HEK293 (cell line): ENCODE measurements around the gene MCTP1.

Experiments used
- CTCF ChIP-seq: fragments of 450-650 bp; formaldehyde crosslinking; IDR thresholded peaks from 2 replicates; pipeline ENCODE4 v1.5.1; 2016; ENCODE audit warnings: missing biosample characterization, missing genetic modification characterization
- GLIS2 ChIP-seq: fragments of 450-650 bp; formaldehyde crosslinking; IDR thresholded peaks from 2 replicates; pipeline ENCODE4 v1.5.1; 2016; ENCODE audit warnings: missing biosample characterization, missing genetic modification characterization
- REST ChIP-seq: fragments of 450-650 bp; formaldehyde crosslinking; IDR thresholded peaks from 2 replicates; pipeline ENCODE4 v1.5.1; 2016; ENCODE audit warnings: missing biosample characterization, missing genetic modification characterization
- SP7 ChIP-seq: fragments of 450-650 bp; formaldehyde crosslinking; IDR thresholded peaks from 2 replicates; pipeline ENCODE4 v1.5.1; 2016; ENCODE audit warnings: missing biosample characterization, missing genetic modification characterization
- WT1 ChIP-seq: fragments of 450-650 bp; formaldehyde crosslinking; IDR thresholded peaks from 2 replicates; pipeline ENCODE4 v1.5.1; 2016; ENCODE audit warnings: missing biosample characterization, missing genetic modification characterization
- ZBTB8A ChIP-seq: fragments of 450-650 bp; formaldehyde crosslinking; IDR thresholded peaks from 2 replicates; pipeline ENCODE4 v1.5.1; 2016; ENCODE audit warnings: missing biosample characterization, missing genetic modification characterization
- ZNF138 ChIP-seq: fragments of 450-650 bp; formaldehyde crosslinking; IDR thresholded peaks from 2 replicates; pipeline ENCODE4 v1.5.1; 2016; ENCODE audit warnings: missing biosample characterization, missing genetic modification characterization, borderline replicate concordance
- ZNF423 ChIP-seq: fragments of 450-650 bp; formaldehyde crosslinking; IDR thresholded peaks from 2 replicates; pipeline ENCODE4 v1.5.1; 2016; ENCODE audit warnings: missing biosample characterization, missing genetic modification characterization
- TF ChIP-seq, protein P1 (sequence below): fragments of 450-650 bp; formaldehyde crosslinking; IDR thresholded peaks from 2 replicates; pipeline ENCODE4 v1.5.1; 2016; ENCODE audit warnings: missing biosample characterization, missing genetic modification characterization
- TF ChIP-seq, protein P2 (sequence below): fragments of 450-650 bp; formaldehyde crosslinking; IDR thresholded peaks from 2 replicates; pipeline ENCODE4 v1.5.1; 2016; ENCODE audit warnings: missing biosample characterization, missing genetic modification characterization

DNA sequence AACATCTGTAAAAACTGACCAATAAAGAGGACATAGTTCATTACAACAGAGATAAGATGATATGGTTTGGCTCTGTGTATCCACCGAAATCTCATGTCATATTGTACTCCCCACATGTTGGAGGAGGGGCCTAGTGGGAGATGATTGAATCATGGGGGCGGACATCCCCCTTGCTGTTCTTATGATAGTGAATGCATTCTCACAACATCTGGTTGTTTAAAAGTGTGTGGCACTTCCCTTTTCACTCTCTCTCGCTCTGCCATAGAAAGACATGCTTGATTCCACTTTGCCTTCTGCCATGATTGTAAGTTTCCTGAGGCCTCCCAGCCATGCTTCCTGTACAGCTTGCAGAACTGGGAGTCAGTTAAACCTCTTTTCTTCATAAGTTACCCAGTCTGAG, 373.6 kb downstream of the MCTP1 start:
- TF ChIP-seq SP7 (tag by site-specific recombination) (no peak), ZNF138 (tag by site-specific recombination) (no peak), CTCF (tag by site-specific recombination) (no peak), ZBTB8A (tag by site-specific recombination) (no peak), REST (tag by site-specific recombination) (no peak), ZNF423 (tag by site-specific recombination) (no peak), GLIS2 (no peak), WT1 (tag by site-specific recombination) (no peak)
- TF ChIP-seq, protein P1, sequence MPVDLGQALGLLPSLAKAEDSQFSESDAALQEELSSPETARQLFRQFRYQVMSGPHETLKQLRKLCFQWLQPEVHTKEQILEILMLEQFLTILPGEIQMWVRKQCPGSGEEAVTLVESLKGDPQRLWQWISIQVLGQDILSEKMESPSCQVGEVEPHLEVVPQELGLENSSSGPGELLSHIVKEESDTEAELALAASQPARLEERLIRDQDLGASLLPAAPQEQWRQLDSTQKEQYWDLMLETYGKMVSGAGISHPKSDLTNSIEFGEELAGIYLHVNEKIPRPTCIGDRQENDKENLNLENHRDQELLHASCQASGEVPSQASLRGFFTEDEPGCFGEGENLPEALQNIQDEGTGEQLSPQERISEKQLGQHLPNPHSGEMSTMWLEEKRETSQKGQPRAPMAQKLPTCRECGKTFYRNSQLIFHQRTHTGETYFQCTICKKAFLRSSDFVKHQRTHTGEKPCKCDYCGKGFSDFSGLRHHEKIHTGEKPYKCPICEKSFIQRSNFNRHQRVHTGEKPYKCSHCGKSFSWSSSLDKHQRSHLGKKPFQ: no peak
- TF ChIP-seq, protein P2, sequence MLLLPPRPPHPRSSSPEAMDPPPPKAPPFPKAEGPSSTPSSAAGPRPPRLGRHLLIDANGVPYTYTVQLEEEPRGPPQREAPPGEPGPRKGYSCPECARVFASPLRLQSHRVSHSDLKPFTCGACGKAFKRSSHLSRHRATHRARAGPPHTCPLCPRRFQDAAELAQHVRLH: no peak
